Measurements from ENCODE around the gene UHRF1. TPM values are rescaled to one million over a fixed set of nuclear protein-coding genes. Genes with fewer than 3 reads are reported as not detected.

UHRF1 gene
- total and polyA plus RNA-seq, 2 of the 13 experiments (the other 11 are each of a cell fraction or from before 2014, with no cell fraction given): 6.8 to 78.4 TPM

DNA sequence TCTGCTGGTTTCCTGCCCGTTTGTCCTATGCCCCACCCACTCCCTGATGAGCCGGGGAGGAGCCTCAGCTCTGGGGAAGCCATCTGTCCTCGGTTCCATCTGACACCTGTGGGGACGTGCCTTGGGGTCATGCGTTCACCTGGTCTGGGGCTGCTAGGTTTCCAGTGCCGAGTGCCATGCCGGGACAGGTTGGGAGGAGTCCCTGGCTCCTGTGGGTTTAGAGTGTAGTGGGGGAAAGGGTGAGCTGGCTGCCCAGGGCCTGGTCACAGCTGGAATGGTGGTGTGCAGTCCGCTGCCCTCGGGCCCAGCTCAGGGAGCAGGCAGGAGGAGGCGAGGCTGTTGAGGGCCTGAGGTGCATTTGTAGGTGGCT is 62.1 kb downstream of the UHRF1 start:
- H3K9ac ChIP-seq (ENCODE audit: insufficient read depth, low read depth, low read length): peak overlapping the region; percentile 73
- peaks cover 56% of the 10 kb centered on the region for H3K4me1 ChIP-seq (ENCODE audit: insufficient read depth, low read length)
- 0% methylated on average over 8 of the region's 10 CpGs for WGBS (ENCODE audit: low lambda C conversion rate)
- intact Hi-C loops (cut with micrococcal nuclease; ENCODE audit: unreplicated experiment) (no loop called here), in situ Hi-C loops (cut with HindIII; ENCODE audit: extremely low pct_ligation_motif_present, low pct_unique_long_range_greater_than_20kb) (no loop called here)
- no peaks in the 10 kb centered on the region for H3K9me3 ChIP-seq (ENCODE audit: low read length)
- peak; percentile 60 for FAIRE-seq
- H3K36me3 ChIP-seq (replicated peaks in 1 of 2; ENCODE audit: control insufficient read depth in 1 of 2, insufficient read depth in 2 of 2, low read length in 2 of 2): peaks cover 1 to 2% of the 10 kb centered on the region in 2 experiments; a peak in 1 of 5 replicates
- peak overlapping the region; percentile 45 for H3K27ac ChIP-seq (ENCODE audit: extremely low read length, insufficient read depth, low read length)
- peak overlapping the region; percentile 73 to 93 (median 82) for H3K4me3 ChIP-seq (replicated peaks in 1 of 3; ENCODE audit: insufficient read depth in 1 of 3, low read depth in 2 of 3, low read length in 3 of 3)
- H3K4me2 ChIP-seq (ENCODE audit: low read depth, low read length): peak overlapping the region; percentile 97
- H2AFZ ChIP-seq (ENCODE audit: low read length): no peak overlapping the region
- POLR2A ChIA-PET: interaction anchor here (0.6 to 2.4 kb wide), 4 partner anchors 31 to 102 kb away, joined by 3 to 9 read pairs (median 4); no protein-coding TSS in a partner anchor
- H3K27me3 ChIP-seq (ENCODE audit: control insufficient read depth in 1 of 2, insufficient read depth in 2 of 2, low read length in 2 of 2): no peaks in the 10 kb centered on the region; a peak in 1 of 5 replicates
- CTCF ChIA-PET (ENCODE audit: low intra/inter-chr PET ratio, low total read pairs): no interaction called here
- peak; percentile 43 for ATAC-seq
- H4K20me1 ChIP-seq (ENCODE audit: insufficient read depth, low read length): peaks cover 45% of the 10 kb centered on the region
- no TSS peak for BruUV-seq (replicated peaks)
- DNase-seq (ENCODE audit: low spot score): peak; percentile 59
- H3K79me2 ChIP-seq (ENCODE audit: insufficient read depth, low read length): peaks cover 59% of the 10 kb centered on the region
- no peak for TF ChIP-seq ZNF615 (CRISPR knock-in tag; IDR thresholded peaks at IDR 0.05; ENCODE audit: borderline replicate concordance)
- no peak for TF ChIP-seq ZBTB20 (CRISPR knock-in tag; IDR thresholded peaks at IDR 0.05; ENCODE audit: borderline replicate concordance, low read depth)
- no peak for TF ChIP-seq SIX1 (CRISPR knock-in tag; IDR thresholded peaks at IDR 0.05; ENCODE audit: borderline replicate concordance)
- TF ChIP-seq, protein P1, sequence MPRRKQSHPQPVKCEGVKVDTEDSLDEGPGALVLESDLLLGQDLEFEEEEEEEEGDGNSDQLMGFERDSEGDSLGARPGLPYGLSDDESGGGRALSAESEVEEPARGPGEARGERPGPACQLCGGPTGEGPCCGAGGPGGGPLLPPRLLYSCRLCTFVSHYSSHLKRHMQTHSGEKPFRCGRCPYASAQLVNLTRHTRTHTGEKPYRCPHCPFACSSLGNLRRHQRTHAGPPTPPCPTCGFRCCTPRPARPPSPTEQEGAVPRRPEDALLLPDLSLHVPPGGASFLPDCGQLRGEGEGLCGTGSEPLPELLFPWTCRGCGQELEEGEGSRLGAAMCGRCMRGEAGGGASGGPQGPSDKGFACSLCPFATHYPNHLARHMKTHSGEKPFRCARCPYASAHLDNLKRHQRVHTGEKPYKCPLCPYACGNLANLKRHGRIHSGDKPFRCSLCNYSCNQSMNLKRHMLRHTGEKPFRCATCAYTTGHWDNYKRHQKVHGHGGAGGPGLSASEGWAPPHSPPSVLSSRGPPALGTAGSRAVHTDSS (CRISPR knock-in tag; conservative IDR thresholded peaks at IDR 0.05): no peak
- TF ChIP-seq NFRKB (IDR thresholded peaks at IDR 0.05): no peak
- TF ChIP-seq, protein P2, sequence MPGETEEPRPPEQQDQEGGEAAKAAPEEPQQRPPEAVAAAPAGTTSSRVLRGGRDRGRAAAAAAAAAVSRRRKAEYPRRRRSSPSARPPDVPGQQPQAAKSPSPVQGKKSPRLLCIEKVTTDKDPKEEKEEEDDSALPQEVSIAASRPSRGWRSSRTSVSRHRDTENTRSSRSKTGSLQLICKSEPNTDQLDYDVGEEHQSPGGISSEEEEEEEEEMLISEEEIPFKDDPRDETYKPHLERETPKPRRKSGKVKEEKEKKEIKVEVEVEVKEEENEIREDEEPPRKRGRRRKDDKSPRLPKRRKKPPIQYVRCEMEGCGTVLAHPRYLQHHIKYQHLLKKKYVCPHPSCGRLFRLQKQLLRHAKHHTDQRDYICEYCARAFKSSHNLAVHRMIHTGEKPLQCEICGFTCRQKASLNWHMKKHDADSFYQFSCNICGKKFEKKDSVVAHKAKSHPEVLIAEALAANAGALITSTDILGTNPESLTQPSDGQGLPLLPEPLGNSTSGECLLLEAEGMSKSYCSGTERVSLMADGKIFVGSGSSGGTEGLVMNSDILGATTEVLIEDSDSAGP (CRISPR knock-in tag; IDR thresholded peaks at IDR 0.05; ENCODE audit: borderline replicate concordance): no peak
- TF ChIP-seq, protein P3, sequence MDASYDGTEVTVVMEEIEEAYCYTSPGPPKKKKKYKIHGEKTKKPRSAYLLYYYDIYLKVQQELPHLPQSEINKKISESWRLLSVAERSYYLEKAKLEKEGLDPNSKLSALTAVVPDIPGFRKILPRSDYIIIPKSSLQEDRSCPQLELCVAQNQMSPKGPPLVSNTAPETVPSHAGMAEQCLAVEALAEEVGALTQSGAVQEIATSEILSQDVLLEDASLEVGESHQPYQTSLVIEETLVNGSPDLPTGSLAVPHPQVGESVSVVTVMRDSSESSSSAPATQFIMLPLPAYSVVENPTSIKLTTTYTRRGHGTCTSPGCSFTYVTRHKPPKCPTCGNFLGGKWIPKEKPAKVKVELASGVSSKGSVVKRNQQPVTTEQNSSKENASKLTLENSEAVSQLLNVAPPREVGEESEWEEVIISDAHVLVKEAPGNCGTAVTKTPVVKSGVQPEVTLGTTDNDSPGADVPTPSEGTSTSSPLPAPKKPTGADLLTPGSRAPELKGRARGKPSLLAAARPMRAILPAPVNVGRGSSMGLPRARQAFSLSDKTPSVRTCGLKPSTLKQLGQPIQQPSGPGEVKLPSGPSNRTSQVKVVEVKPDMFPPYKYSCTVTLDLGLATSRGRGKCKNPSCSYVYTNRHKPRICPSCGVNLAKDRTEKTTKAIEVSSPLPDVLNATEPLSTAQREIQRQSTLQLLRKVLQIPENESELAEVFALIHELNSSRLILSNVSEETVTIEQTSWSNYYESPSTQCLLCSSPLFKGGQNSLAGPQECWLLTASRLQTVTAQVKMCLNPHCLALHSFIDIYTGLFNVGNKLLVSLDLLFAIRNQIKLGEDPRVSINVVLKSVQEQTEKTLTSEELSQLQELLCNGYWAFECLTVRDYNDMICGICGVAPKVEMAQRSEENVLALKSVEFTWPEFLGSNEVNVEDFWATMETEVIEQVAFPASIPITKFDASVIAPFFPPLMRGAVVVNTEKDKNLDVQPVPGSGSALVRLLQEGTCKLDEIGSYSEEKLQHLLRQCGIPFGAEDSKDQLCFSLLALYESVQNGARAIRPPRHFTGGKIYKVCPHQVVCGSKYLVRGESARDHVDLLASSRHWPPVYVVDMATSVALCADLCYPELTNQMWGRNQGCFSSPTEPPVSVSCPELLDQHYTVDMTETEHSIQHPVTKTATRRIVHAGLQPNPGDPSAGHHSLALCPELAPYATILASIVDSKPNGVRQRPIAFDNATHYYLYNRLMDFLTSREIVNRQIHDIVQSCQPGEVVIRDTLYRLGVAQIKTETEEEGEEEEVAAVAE (CRISPR knock-in tag; IDR thresholded peaks at IDR 0.05; ENCODE audit: borderline replicate concordance): no peak
- TF ChIP-seq MEIS2 (CRISPR knock-in tag; IDR thresholded peaks at IDR 0.05): no peak
- TF ChIP-seq, protein P4, sequence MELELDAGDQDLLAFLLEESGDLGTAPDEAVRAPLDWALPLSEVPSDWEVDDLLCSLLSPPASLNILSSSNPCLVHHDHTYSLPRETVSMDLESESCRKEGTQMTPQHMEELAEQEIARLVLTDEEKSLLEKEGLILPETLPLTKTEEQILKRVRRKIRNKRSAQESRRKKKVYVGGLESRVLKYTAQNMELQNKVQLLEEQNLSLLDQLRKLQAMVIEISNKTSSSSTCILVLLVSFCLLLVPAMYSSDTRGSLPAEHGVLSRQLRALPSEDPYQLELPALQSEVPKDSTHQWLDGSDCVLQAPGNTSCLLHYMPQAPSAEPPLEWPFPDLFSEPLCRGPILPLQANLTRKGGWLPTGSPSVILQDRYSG (CRISPR knock-in tag; IDR thresholded peaks at IDR 0.05): no peak
- TF ChIP-seq ZNF460 (CRISPR knock-in tag; IDR thresholded peaks at IDR 0.05; ENCODE audit: borderline replicate concordance): no peak
- TF ChIP-seq, protein P5, sequence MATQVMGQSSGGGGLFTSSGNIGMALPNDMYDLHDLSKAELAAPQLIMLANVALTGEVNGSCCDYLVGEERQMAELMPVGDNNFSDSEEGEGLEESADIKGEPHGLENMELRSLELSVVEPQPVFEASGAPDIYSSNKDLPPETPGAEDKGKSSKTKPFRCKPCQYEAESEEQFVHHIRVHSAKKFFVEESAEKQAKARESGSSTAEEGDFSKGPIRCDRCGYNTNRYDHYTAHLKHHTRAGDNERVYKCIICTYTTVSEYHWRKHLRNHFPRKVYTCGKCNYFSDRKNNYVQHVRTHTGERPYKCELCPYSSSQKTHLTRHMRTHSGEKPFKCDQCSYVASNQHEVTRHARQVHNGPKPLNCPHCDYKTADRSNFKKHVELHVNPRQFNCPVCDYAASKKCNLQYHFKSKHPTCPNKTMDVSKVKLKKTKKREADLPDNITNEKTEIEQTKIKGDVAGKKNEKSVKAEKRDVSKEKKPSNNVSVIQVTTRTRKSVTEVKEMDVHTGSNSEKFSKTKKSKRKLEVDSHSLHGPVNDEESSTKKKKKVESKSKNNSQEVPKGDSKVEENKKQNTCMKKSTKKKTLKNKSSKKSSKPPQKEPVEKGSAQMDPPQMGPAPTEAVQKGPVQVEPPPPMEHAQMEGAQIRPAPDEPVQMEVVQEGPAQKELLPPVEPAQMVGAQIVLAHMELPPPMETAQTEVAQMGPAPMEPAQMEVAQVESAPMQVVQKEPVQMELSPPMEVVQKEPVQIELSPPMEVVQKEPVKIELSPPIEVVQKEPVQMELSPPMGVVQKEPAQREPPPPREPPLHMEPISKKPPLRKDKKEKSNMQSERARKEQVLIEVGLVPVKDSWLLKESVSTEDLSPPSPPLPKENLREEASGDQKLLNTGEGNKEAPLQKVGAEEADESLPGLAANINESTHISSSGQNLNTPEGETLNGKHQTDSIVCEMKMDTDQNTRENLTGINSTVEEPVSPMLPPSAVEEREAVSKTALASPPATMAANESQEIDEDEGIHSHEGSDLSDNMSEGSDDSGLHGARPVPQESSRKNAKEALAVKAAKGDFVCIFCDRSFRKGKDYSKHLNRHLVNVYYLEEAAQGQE (IDR thresholded peaks at IDR 0.05; ENCODE audit: borderline replicate concordance in 1 of 2, low read depth in 1 of 2, low read length in 2 of 2): no peak
- TF ChIP-seq TRIM24 (CRISPR knock-in tag; IDR thresholded peaks at IDR 0.05): no peak
